GM12872 (cell line): ENCODE measurements around the gene RSPH9.

Experiments used
- TF ChIP-seq, protein P1 (sequence below): IDR thresholded peaks from 3 replicates; pipeline ENCODE4 v1.5.1; 2011; ENCODE audit warnings: low read depth, mild to moderate bottlenecking, low read length, moderate library complexity; ENCODE audit not compliant: insufficient read depth

The RSPH9 gene

DNA sequence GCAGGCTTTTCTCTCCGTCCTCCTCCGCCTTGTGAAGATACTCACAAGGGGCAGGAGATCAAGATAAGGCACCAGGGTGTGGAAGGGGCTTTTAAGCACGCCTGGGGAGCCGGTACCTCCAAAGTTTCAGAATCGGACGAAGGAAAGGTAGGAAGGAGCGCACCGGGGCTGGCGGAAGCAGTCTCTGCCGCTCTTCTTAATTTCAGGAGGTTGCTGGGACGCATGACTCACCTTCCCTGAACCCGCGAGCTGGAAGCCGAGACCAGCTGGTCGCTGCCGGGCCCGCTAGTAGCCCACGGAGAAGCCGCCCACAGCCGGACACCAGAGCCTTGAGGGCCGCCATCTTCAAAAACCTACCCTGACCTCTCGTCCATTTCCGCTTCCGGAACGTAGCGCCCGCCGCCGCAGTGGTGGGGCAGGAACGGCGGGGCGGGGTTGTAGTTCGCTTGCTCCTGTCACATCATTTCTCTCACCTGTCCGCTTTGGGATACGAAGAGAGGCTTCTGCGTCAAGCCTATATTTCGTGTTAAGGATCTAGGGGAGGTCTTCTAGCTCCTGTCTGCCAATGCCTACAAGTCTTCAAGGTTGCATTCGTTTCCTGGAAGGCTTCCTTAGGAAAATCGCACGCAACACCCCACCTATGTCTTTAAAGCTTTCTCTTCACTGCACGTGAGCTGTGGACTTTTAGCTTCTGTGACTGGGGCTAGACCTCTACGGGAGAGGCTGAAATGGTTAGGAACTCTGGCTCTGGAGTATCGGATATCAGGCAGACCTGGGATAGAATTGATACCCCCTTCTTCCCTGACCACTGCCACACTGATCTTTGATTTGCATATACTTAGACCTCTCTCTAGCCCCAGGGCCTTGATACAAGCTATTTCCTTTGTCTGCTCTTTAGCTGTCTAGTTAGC lies 42.9 kb downstream of the RSPH9 start, which contains the start of gene MRPS18A:
MRPS18A (minus strand) TSS at position 355 of the 911 bp plus-strand sequence; CDS start at position 343, 12 bp downstream.
- TF ChIP-seq, protein P1, sequence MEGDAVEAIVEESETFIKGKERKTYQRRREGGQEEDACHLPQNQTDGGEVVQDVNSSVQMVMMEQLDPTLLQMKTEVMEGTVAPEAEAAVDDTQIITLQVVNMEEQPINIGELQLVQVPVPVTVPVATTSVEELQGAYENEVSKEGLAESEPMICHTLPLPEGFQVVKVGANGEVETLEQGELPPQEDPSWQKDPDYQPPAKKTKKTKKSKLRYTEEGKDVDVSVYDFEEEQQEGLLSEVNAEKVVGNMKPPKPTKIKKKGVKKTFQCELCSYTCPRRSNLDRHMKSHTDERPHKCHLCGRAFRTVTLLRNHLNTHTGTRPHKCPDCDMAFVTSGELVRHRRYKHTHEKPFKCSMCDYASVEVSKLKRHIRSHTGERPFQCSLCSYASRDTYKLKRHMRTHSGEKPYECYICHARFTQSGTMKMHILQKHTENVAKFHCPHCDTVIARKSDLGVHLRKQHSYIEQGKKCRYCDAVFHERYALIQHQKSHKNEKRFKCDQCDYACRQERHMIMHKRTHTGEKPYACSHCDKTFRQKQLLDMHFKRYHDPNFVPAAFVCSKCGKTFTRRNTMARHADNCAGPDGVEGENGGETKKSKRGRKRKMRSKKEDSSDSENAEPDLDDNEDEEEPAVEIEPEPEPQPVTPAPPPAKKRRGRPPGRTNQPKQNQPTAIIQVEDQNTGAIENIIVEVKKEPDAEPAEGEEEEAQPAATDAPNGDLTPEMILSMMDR, result no peak

DNA sequence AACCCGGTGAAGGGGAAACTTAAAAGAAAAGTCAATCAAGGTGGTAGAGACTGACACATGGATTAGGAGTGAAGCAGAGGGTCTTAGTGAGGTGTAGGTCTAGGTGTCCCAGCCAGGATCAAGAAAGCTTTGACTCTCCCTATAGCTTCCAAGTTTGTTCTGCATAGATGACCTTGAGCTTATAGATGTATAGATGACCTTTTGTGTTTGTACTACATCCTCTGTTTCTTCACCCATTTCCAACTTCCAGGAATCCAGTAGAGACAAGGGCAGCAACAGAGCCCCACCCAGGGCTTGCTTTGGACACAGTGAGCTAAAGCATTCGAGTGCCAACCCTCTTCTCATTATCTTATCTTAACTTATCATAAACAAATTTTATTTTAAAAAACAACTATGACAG lies 44.6 kb downstream of the RSPH9 start:
- TF ChIP-seq, protein P1, result no peak

DNA sequence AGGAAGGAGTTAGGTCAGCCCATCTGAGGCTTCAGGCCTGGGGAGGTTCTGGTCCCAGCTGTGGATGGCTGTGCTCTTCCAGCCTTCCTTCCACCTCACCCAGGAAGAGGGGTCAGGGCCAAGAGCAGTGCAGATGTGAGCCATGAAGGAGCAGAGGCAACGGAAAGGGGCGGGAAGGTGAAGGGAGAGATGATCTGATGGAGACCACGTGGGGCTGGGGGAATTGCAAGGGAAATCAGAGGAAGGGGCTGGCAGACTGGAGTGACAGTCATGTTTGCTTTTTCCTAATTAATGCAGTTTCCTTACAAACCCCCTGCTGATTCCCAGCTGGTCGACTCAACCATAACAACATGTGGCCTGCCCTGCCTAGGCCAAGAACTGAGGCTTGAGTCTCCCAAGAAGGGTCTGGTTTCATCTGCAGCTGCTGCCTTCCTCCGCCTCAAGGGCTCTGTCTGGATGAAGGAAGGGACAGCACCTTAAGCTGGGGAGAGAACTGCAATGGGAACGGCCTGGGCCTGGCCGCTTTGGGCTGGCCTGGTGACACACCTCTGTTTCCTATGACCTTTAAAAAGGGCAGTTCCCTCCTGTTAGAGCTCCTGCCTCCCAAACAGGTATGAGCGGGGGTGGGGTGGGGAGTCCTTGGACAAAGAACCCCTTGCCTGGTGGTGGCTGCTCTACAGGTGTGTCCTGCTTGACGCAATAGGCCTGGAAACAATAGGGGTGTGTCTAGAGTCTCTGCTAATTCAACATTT lies 50.6 kb downstream of the RSPH9 start:
- TF ChIP-seq, protein P1, result no peak

DNA sequence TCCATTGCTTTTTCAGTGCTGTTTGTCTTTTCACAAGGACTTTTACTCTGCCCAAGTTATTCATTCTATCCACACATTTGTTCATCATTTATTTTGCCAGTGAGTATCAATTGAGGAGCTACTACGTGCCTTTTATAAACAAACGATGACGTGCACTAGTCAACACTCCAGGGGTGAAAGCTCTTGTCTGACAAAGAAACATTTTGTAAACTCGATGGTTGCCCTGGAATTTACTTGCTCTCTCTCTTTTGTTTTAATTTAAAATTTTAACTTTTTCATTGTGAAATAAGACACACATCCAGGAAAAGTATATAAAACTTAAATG lies 51.1 kb downstream of the RSPH9 start:
- TF ChIP-seq, protein P1, result no peak

DNA sequence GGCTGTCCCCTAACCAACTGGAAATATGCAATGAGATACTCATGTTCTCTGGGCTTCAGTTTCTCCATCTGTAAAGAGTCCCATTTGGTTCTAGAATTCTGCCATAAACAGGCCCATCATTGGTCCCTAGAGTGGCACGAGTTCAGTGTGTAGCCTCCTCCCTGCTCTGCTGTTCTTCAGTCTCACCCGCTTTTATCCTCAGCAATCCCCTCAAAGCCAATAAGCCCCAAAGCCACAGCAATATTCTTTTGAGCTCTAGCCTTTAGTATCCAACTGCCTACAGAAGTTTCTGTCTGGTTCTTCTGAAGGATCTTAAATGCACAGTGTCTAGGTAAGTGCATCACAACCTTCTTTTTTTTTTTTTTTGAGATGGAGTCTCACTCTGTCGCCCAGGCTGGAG lies 52.6 kb downstream of the RSPH9 start:
- TF ChIP-seq, protein P1, result no peak

DNA sequence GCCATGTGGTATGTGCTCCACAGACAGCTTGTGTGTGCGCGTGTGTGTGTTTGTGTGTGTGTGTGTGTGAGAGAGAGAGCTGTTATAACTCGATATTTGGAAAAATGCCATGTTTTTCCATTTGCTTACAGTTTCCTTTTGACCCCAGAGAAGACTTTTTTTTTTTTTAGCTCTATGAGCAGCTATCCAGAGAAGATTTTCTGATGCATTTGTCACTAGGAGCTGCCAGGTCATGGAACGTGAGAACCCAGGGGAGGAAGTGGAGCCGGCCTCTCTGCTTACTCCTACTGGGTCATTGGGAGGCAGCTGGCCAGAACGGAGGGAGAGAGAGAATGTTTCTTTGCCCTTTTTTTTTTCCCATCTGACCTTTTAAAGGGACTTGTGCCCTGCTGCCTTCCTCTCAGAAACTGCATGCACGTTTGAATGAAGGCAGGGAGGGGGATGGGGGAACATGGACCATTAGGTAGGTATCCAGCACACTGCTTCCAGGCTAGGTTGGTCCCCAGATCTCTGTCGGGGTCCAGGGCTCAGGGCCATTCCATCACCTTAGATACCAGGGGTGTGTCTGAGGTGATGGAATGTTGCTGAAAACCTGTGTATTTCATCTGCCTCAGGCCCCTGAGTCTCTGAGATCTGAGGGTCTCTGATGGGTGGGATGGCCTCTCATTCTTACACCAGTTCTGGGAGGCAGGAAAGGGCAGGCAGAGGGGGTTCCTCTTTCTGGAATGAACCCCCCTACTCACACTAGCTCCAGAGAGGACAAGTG lies 53.9 kb downstream of the RSPH9 start:
- TF ChIP-seq, protein P1, result no peak

DNA sequence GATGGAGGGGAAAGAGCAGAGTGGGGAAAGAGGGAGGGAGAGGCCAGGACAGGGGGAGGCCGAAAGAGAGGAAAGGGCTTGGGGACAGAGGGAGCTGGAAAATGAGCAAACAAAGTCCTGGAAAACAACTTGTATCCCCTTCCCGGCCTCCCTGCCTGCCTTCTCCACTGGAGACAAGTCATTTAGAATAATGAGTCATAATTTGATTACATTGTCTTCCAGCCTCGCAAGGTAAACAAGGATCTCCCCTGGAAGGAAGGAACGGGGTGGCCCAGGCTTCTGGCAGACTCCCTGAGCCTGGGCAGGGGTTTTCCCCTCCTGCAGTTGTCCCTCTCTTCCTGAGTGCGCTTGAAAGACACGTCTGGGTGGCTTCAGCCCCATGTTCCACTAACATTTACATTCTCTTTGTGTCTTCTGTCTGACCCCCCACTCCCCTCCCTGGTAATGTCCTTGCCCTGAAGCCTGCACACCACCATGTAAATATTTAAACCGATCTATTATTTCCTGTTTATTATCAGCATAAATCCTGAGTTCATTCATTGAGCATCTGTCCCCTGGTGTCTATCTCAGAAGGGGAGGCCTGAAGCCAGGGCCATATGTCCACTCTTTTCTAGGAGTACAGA lies 54.8 kb downstream of the RSPH9 start:
- TF ChIP-seq, protein P1, result no peak
